GM12878 (cell line): ENCODE measurements around the gene AP3M1. TPM values are rescaled to one million over a fixed set of nuclear protein-coding genes. Genes with fewer than 3 reads are reported as not detected.

ENCODE experiments used
- ATAC-seq: fragments of 200-7000 bp; cut with Tn5 transposase; 3 replicates; pipeline ENCODE4 v1.9.1; 2020; ENCODE audit warnings: mild to moderate bottlenecking, moderate library complexity
- BruUV-seq: library from RNA; stranded (reverse); fragments of 400-500 nt; replicated peaks from 2 replicates; lab custom pipeline; 2021; lab: Mats Ljungman, UMichigan
- CTCF ChIA-PET: fragments of 300-600 bp; sonication (Branson Sonifier 250); formaldehyde crosslinking; extraction: SDS; loops from one replicate; lab custom pipeline; 2021; ENCODE audit warnings: inconsistent platforms; lab: Yijun Ruan, JAX
- POLR2A ChIA-PET: fragments of 350-600 bp; formaldehyde crosslinking; extraction: SDS; loops from one replicate; lab custom pipeline; 2021; ENCODE audit warnings: inconsistent platforms; lab: Charles Lee
- RAD21 ChIA-PET: fragments of 300-600 bp; sonication (Branson Sonifier 250); formaldehyde crosslinking; loops from one replicate; lab custom pipeline; 2023; ENCODE audit warnings: antibody characterized with exemption; ENCODE audit not compliant: unreplicated experiment; lab: Charles Lee
- SMC1A ChIA-PET: fragments of 300-600 bp; sonication (Branson Sonifier 250); formaldehyde crosslinking; loops from one replicate; lab custom pipeline; 2023; ENCODE audit not compliant: unreplicated experiment, uncharacterized antibody; lab: Charles Lee
- DNase-seq: peaks from one replicate; pipeline ENCODE4 v3.0.0-alpha.2; 2011; ENCODE audit warnings: low read depth, low spot score
- FAIRE-seq: peaks from 3 replicates; lab custom pipeline; 2011; peaks lifted over from hg19 to GRCh38; lab: Jason Lieb, UNC
- H2AFZ ChIP-seq: 2 replicates; pipeline ENCODE4 v1.6.0; 2011; ENCODE audit warnings: low read depth, low read length, control low read depth; ENCODE audit not compliant: control insufficient read depth
- H3K27ac ChIP-seq: 2 replicates; pipeline ENCODE4 v1.5.1; 2011; ENCODE audit warnings: control low read depth; ENCODE audit not compliant: control insufficient read depth, insufficient read depth
- H3K27me3 ChIP-seq, 2 experiments: replicated peaks in 1 of 2; 2 replicates each; pipeline versions ENCODE4 v1.6.0 to v1.6.1; 2011; ENCODE audit warnings: low read length in 1 of 2; ENCODE audit not compliant: control insufficient read depth in 2 of 2, insufficient read depth in 2 of 2
- H3K36me3 ChIP-seq, 2 experiments: 2 replicates each; pipeline ENCODE4 v1.5.1; 2011; ENCODE audit warnings: low read length in 1 of 2; ENCODE audit not compliant: control insufficient read depth in 2 of 2, insufficient read depth in 2 of 2
- H3K4me1 ChIP-seq: 2 replicates; pipeline ENCODE4 v1.6.1; 2011; ENCODE audit warnings: mild to moderate bottlenecking, low read length, moderate library complexity, mixed read lengths; ENCODE audit not compliant: control insufficient read depth, insufficient read depth
- H3K4me2 ChIP-seq: 2 replicates; pipeline ENCODE4 v1.6.0; 2011; ENCODE audit warnings: control low read depth; ENCODE audit not compliant: control insufficient read depth, insufficient read depth
- H3K4me3 ChIP-seq: fragments of 200-600 bp; sonication (generic); 2 replicates; pipeline ENCODE4 v1.5.1; 2016
- H3K79me2 ChIP-seq: 2 replicates; pipeline ENCODE4 v1.6.0; 2011; ENCODE audit warnings: low read length; ENCODE audit not compliant: control insufficient read depth, insufficient read depth
- H3K9ac ChIP-seq: 2 replicates; pipeline ENCODE4 v1.8.0; 2011; ENCODE audit warnings: low read length, control low read depth, mixed read lengths; ENCODE audit not compliant: control insufficient read depth, insufficient read depth
- H3K9me3 ChIP-seq: replicated peaks from 3 replicates; pipeline ENCODE4 v1.5.1; 2011; ENCODE audit warnings: mild to moderate bottlenecking, low read length; ENCODE audit not compliant: control insufficient read depth, insufficient read depth
- H4K20me1 ChIP-seq: 2 replicates; pipeline ENCODE4 v1.6.0; 2011; ENCODE audit not compliant: control insufficient read depth, insufficient read depth
- BCLAF1 ChIP-seq: fragments of 450-650 bp; IDR thresholded peaks from 2 replicates; pipeline ENCODE4 v1.6.1; 2017; ENCODE audit warnings: antibody characterized with exemption, mild to moderate bottlenecking, moderate library complexity
- IKZF2 ChIP-seq, 2 experiments: fragments of 450-650 bp; IDR thresholded peaks; 2 replicates each; pipeline ENCODE4 v1.6.1; 2017; ENCODE audit warnings: mild to moderate bottlenecking in 2 of 2, moderate library complexity in 2 of 2
- MYC ChIP-seq: IDR thresholded peaks from 2 replicates; pipeline ENCODE4 v1.6.1; 2011; ENCODE audit warnings: mild to moderate bottlenecking, low read length, moderate library complexity, inconsistent platforms; ENCODE audit not compliant: insufficient read depth, insufficient replicate concordance, insufficient read length, severe bottlenecking
- PBX3 ChIP-seq: IDR thresholded peaks from 2 replicates; pipeline ENCODE4 v1.6.1; 2011; ENCODE audit warnings: mild to moderate bottlenecking, low read depth, low read length, moderate library complexity; ENCODE audit not compliant: insufficient replicate concordance
- POLR2AphosphoS2 ChIP-seq: IDR thresholded peaks from 2 replicates; pipeline ENCODE4 v1.6.1; 2011; ENCODE audit warnings: low read depth, mild to moderate bottlenecking, low read length, improper control_type of control experiment, moderate library complexity
- RBBP5 ChIP-seq: fragments of 200-600 bp; sonication (generic); conservative IDR thresholded peaks from 2 replicates; pipeline ENCODE4 v1.6.1; 2016
- REST ChIP-seq: IDR thresholded peaks from 2 replicates; pipeline ENCODE4 v1.6.1; 2012; ENCODE audit warnings: mild to moderate bottlenecking, low read depth, low read length
- USF1 ChIP-seq: IDR thresholded peaks from 2 replicates; pipeline ENCODE4 v1.6.1; 2011; ENCODE audit warnings: borderline replicate concordance, low read depth, mild to moderate bottlenecking, moderate library complexity, mixed read lengths, low read length; ENCODE audit not compliant: insufficient read depth; ENCODE audit errors: extremely low read length
- USF2 ChIP-seq: IDR thresholded peaks from 2 replicates; pipeline ENCODE4 v1.6.1; 2011; ENCODE audit warnings: low read depth, low read length, improper control_type of control experiment, borderline replicate concordance
- ZBTB33 ChIP-seq: fragments of 450-650 bp; IDR thresholded peaks from 2 replicates; pipeline ENCODE4 v1.6.1; 2017; ENCODE audit warnings: mild to moderate bottlenecking
- ZNF274 ChIP-seq: IDR thresholded peaks from one replicate; pipeline ENCODE4 v1.8.0; 2011; ENCODE audit not compliant: insufficient read length, insufficient read depth
- in situ Hi-C: fragments of 300-500 bp; cut with MboI; formaldehyde crosslinking; loops from 9 replicates; pipeline ENCODE4 v1.14.3; 2018; ENCODE audit warnings: mixed read lengths
- intact Hi-C: fragments of 100-400 bp; cut with micrococcal nuclease; formaldehyde crosslinking; loops from one replicate; pipeline ENCODE4 v1.14.2; 2022; ENCODE audit not compliant: unreplicated experiment
- polyA plus RNA-seq, 11 experiments: library from polyadenylated mRNA; depleted of rRNA in 4 of 11; unstranded in 6 of 11; stranded (reverse) in 5 of 11; fragments of >200 nt; fragmentation: Nextera tagmentation in 4 of 11; fragmentation: Illumina TruSeq in 1 of 11; extraction: Ambion mirVana in 4 of 11; extraction: Trizol in 1 of 11; gene quantifications; 1 replicate in 1 of 11; 2 replicates in 10 of 11; pipeline versions ENCODE4 v1.2.1 to v1.2.3, GENCODE V29; 2011 to 2016; ENCODE audit warnings: inconsistent platforms in 2 of 11, missing spikeins in 2 of 11, low read depth in 1 of 11
- total RNA-seq, 4 experiments: library from RNA; depleted of rRNA in 3 of 4; stranded (reverse); fragments of >200 nt in 3 of 4; fragmentation: Illumina TruSeq in 1 of 4; extraction: Trizol in 1 of 4; gene quantifications; 2 replicates each; pipeline versions ENCODE4 v1.2.1 to v1.2.3, GENCODE V29; 2013 to 2021

Gene AP3M1
- total and polyA plus RNA-seq, 10 of the 15 experiments (the other 5 are each of a cell fraction or from before 2014, with no cell fraction given), result 22.1 to 83.4 (median 47.7) TPM

- no peaks in the 10 kb centered on the region for H3K4me1 ChIP-seq
- FAIRE-seq (no peak), DNase-seq (no peak), ATAC-seq (no peak)
- SMC1A ChIA-PET, result interaction anchor here (1.0 to 5.0 kb wide), 9 partner anchors 13 to 175 kb away, joined by 3 to 23 read pairs (median 3); no protein-coding TSS in a partner anchor
- H3K4me2 ChIP-seq, result no peak overlapping the region
- RAD21 ChIA-PET, result interaction anchor here (0.6 to 1.2 kb wide), 6 partner anchors 40 to 267 kb away, joined by 3 to 4 read pairs (median 3); no protein-coding TSS in a partner anchor
- H4K20me1 ChIP-seq, result peaks cover 3% of the 10 kb centered on the region; the same call in 1 of the 2 replicates
- CTCF ChIA-PET, result interaction anchor here (0.8 to 13.9 kb wide), 11 partner anchors 9 to 229 kb away, joined by 3 to 185 read pairs (median 5); no protein-coding TSS in a partner anchor
- H3K4me3 ChIP-seq, result no peak overlapping the region
- H3K9ac ChIP-seq, result no peak overlapping the region
- intact Hi-C loops, result no loop called here
- POLR2A ChIA-PET, result interaction anchor here (0.5 to 1.0 kb wide), 5 partner anchors 8 to 682 kb away, joined by 3 to 5 read pairs (median 3); no protein-coding TSS in a partner anchor
- peaks cover 3 to 29% of the 10 kb centered on the region in 2 experiments for H3K36me3 ChIP-seq
- no peaks in the 10 kb centered on the region for H3K79me2 ChIP-seq
- H2AFZ ChIP-seq, result no peak overlapping the region
- in situ Hi-C loops, result no loop called here
- no TSS peak for BruUV-seq
- H3K9me3 ChIP-seq, result no peaks in the 10 kb centered on the region
- H3K27ac ChIP-seq, result no peak overlapping the region
- H3K27me3 ChIP-seq, result no peaks in the 10 kb centered on the region
- TF ChIP-seq POLR2AphosphoS2 (no peak), RBBP5 (no peak), BCLAF1 (no peak), USF1 (no peak), ZBTB33 (no peak), USF2 (no peak), IKZF2 (IDR thresholded peaks at IDR 0.05) (no peak), REST (no peak), ZNF274 (no peak), PBX3 (no peak), MYC (no peak)
Measured at GRCh38 chr10:74109452-74109851, 41.2 kb downstream of the AP3M1 start.
